Chondrocyte (in vitro differentiated cells): Measurements from ENCODE around the gene KEAP1. TPM values are rescaled to one million over a fixed set of nuclear protein-coding genes. Genes with fewer than 3 reads are reported as not detected.
"Not testable (repeated sequence)": the region's sequence is repeated elsewhere in the genome, so short reads cannot be mapped to it uniquely, and the experiment has no call there.

ENCODE experiments used
- DNase-seq: peaks from one replicate; pipeline ENCODE4 v3.0.0; 2021; ENCODE audit warnings: mixed read lengths, low spot score
- H3K27ac Mint-ChIP-seq: one replicate; pipeline ENCODE4 v1.8.0; 2021; ENCODE audit warnings: mild to moderate bottlenecking, moderate library complexity, mixed read lengths; ENCODE audit not compliant: unreplicated experiment
- H3K27me3 Mint-ChIP-seq: 2 replicates; pipeline ENCODE4 v1.8.0; 2021; ENCODE audit warnings: low read depth, mixed read lengths
- H3K36me3 Mint-ChIP-seq: 2 replicates; pipeline ENCODE4 v1.8.0; 2021; ENCODE audit warnings: low read depth, mixed read lengths
- H3K4me1 Mint-ChIP-seq: 2 replicates; pipeline ENCODE4 v1.8.0; 2021; ENCODE audit warnings: low read depth, mild to moderate bottlenecking, mixed read lengths
- H3K4me3 Mint-ChIP-seq: one replicate; pipeline ENCODE4 v1.8.0; 2021; ENCODE audit warnings: mild to moderate bottlenecking, moderate library complexity, mixed read lengths; ENCODE audit not compliant: unreplicated experiment
- H3K9me3 Mint-ChIP-seq: 2 replicates; pipeline ENCODE4 v1.8.0; 2021; ENCODE audit warnings: low read depth, mixed read lengths
- long read RNA-seq: library from polyadenylated mRNA; stranded (forward); transcript quantifications from one replicate; pipeline ENCODE4 v2.0.0, GENCODE V29; 2021
- total RNA-seq: library from RNA; stranded (reverse); gene quantifications from 3 replicates; pipeline ENCODE4 v1.2.1, GENCODE V29; 2021
- TF ChIP-seq, protein P1 (sequence below): fragments of 200-600 bp; sonication (generic); IDR thresholded peaks from 2 replicates; pipeline ENCODE4 v1.5.0; 2021; ENCODE audit warnings: antibody characterized with exemption, mild to moderate bottlenecking, moderate library complexity

The KEAP1 gene
- total RNA-seq, result 69.3 to 79.9 TPM (median 70.9 TPM) in 3 replicates
- long read RNA-seq, transcript KEAP1-201 (6 exons, 2,955 nt), result minor isoform, 13 of 135 reads
- long read RNA-seq, transcript KEAP1-202 (6 exons, 2,648 nt), result major isoform, 90 of 135 reads
- long read RNA-seq, partial matches to known transcripts, result 21 of 135 reads
- long read RNA-seq, other reads (novel, unspliced or antisense), result 11 of 135 reads

DNA sequence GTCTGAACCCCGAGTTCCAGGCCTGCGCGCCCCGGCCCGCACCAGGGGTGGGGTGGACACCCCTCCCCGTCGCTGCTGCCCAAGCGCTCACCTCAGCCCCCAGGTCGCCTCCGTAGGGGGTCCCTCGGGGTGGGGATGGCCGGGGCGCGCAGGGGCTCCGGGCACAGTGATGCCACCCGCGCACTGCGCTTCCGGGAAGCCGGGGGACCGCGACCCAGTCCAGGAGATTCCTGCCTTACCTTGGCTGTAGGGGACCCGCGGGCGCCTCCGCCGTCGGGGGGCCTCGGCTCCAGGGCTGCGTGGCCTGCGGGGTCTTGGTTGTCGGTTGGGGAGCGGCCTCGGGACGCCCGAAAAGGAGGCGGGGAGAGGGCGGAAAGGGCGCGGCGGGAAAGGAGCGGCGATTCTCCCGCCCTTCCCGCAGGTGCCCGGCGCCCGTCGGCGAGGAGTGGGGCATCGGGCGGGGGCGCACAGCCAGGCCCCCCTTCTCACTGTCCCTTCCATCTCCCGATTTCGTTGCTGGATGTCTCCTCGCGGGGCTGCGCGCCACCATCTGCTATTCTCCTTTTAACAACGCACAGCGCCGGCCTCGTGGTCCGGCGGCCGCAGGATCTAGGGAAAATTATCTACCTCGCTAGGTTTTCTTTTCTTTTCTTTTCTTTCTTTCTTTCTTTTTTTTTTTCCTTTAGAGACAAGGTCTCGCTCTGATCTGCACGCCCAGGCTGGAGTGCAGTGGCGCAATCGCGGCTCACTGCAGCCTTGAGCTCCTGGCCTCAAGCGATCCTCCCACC, at the start of gene KEAP1:
Gene KEAP1 (minus strand): TSS at position 355 of the 788 bp plus-strand sequence. CDS start 3,323 bp downstream, outside the sequence.
- Mint-ChIP-seq H3K4me3 (peak within 1 kb of the TSS; percentile 80), H3K9me3 (no peaks in the 10 kb centered on the region), H3K27ac (peak within 1 kb of the TSS; percentile 81), H3K4me1 (peaks cover 28% of the 10 kb centered on the region), H3K36me3 (peaks cover 12% of the 10 kb centered on the region), H3K27me3 (no peaks in the 10 kb centered on the region)
- TF ChIP-seq, protein P1, sequence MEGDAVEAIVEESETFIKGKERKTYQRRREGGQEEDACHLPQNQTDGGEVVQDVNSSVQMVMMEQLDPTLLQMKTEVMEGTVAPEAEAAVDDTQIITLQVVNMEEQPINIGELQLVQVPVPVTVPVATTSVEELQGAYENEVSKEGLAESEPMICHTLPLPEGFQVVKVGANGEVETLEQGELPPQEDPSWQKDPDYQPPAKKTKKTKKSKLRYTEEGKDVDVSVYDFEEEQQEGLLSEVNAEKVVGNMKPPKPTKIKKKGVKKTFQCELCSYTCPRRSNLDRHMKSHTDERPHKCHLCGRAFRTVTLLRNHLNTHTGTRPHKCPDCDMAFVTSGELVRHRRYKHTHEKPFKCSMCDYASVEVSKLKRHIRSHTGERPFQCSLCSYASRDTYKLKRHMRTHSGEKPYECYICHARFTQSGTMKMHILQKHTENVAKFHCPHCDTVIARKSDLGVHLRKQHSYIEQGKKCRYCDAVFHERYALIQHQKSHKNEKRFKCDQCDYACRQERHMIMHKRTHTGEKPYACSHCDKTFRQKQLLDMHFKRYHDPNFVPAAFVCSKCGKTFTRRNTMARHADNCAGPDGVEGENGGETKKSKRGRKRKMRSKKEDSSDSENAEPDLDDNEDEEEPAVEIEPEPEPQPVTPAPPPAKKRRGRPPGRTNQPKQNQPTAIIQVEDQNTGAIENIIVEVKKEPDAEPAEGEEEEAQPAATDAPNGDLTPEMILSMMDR, result peak; percentile 24
- DNase-seq, result no peak

DNA sequence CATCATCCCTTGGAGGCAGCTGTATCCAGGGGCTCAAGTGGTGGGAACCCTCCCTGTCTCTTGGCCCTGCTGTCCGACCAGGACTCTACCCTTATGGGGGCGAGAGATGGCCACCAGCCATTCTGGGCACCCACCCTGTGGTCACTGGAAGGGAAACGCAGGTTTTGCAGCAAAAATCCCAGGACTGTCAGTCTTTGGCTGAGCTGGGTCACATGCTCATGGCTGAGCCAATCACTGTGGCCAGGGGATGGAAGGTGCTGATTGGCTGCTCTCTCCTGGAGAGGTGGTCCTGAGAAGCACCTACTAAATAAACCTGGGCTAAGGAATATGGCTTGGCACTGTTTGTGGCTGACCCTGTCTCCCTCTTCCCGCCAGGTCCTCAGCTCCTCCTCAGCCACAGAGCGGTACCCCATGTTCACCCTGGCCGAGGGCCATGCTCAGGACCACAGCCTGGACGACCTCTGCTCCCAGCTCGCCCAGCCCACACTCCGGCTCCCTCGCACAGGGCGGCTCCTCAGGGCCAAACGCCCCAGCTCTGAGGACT, 49.4 kb upstream of the KEAP1 start:
- Mint-ChIP-seq H3K27me3 (no peaks in the 10 kb centered on the region), H3K9me3 (no peaks in the 10 kb centered on the region), H3K27ac (no peak overlapping the region), H3K36me3 (peaks cover 25% of the 10 kb centered on the region), H3K4me1 (no peaks in the 10 kb centered on the region), H3K4me3 (no peak overlapping the region)
- DNase-seq, result no peak
- TF ChIP-seq, protein P1, result no peak

DNA sequence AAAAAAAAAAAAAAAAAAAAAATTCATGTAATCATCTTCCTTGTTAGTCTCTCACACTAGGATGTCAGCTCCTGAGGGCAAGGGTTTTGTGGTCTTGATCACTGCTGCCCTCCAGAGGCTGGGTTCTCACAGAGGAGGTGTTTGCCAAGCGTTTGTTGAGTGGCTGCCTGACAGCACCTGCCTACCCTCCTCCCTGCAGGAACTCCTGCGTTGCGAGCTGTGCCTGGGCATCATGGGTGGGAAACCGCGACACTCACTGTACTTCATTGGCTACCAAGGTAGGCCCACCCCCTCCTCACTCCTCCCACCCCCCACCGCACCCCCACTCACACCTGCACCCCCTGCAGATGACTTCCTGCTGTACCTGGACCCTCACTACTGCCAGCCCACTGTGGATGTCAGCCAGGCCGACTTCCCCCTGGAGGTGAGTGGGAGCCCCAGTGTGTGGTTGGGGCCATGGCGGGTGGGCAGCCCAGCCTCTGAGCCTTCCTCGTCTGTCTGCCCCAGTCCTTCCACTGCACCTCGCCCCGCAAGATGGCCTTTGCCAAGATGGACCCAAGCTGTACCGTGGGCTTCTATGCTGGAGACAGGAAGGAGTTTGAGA, 48.6 kb upstream of the KEAP1 start:
- H3K4me3 Mint-ChIP-seq, result no peak overlapping the region
- TF ChIP-seq, protein P1, result peak; percentile 57
- DNase-seq, result peak; percentile 92

DNA sequence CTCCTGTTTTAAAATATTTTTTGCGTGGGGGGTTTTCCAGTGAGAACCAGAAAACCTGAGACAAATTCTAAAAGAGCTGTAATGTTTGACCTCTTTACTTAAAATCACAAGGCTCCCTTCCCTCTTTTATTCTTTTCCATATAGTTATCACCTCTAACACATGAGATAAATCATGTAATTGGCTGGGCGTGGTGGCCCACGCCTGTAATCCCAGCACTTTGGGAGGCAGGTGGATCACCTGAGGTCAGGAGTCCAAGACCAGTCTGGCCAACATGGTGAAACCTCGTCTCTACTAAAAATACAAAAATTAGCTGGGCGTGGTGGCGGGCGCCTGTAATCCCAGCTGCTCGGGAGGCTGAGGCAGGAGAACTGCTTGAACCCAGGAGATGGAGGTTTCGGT, 47.9 kb upstream of the KEAP1 start:
- H3K36me3 Mint-ChIP-seq, result peaks cover 27% of the 10 kb centered on the region
- H3K27me3 Mint-ChIP-seq, result not testable (repeated sequence)

More for the DNA sequence above, 48.6 kb upstream of the KEAP1 start:
- Mint-ChIP-seq H3K36me3 (peaks cover 27% of the 10 kb centered on the region), H3K27ac (no peak overlapping the region), H3K4me1 (no peaks in the 10 kb centered on the region), H3K27me3 (no peaks in the 10 kb centered on the region), H3K9me3 (no peaks in the 10 kb centered on the region)

DNA sequence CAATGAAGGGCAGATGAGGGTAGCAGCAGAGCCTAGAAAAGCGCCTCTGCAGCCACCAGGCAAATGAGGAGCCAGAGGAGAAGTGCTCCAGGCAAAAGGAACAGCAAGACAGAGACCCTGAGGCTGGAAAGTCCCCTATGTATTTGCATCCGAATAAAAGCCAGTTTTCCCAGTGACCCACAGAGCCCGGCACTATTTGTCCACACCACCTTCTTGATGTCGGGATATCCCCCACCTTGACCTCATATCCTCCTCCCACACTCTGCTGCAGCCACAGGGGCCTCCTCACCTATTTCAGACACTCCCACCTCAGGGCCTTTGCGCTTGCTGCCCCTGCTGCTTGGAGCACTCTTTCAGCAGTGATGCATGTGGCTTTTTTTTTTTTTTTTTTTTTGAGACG, 47.2 kb upstream of the KEAP1 start:
- H3K27ac Mint-ChIP-seq, result no peak overlapping the region
- no peak for DNase-seq
- no peak overlapping the region for H3K4me3 Mint-ChIP-seq
- H3K4me1 Mint-ChIP-seq, result no peaks in the 10 kb centered on the region
- H3K9me3 Mint-ChIP-seq, result no peaks in the 10 kb centered on the region
- H3K36me3 Mint-ChIP-seq, result peaks cover 27% of the 10 kb centered on the region
- H3K27me3 Mint-ChIP-seq, result no peaks in the 10 kb centered on the region
- TF ChIP-seq, protein P1, result no peak

More for the DNA sequence above, 47.9 kb upstream of the KEAP1 start:
- H3K4me1 Mint-ChIP-seq, H3K9me3 Mint-ChIP-seq, DNase-seq, H3K4me3 Mint-ChIP-seq, H3K27ac Mint-ChIP-seq: not testable (repeated sequence)
